NB4 (cell line): Measurements from ENCODE around the gene CALCOCO2.

Source experiments
- CTCF ChIP-seq: IDR thresholded peaks from one replicate; pipeline ENCODE4 v1.5.1; 2012; ENCODE audit warnings: low read depth, low read length
- MAX ChIP-seq: IDR thresholded peaks from 2 replicates; pipeline ENCODE4 v1.6.1; 2011; ENCODE audit warnings: low read depth, low read length
- POLR2A ChIP-seq: IDR thresholded peaks from 2 replicates; pipeline ENCODE4 v1.6.1; 2011; ENCODE audit warnings: mild to moderate bottlenecking; ENCODE audit not compliant: insufficient read length; ENCODE audit errors: extremely low read depth

- no peak for TF ChIP-seq CTCF
- TF ChIP-seq POLR2A, result no peak
- no peak for TF ChIP-seq MAX
Observed at GRCh38 chr17:48904428-48904827, 73.6 kb downstream of the CALCOCO2 start.
